Panc1 (cell line): ENCODE results near the gene CKAP2L.

Experiments
- CTCF ChIP-seq: fragments of 450-650 bp; IDR thresholded peaks from 2 replicates; pipeline ENCODE4 v1.5.1; 2017; ENCODE audit warnings: mild to moderate bottlenecking
- POLR2AphosphoS5 ChIP-seq: IDR thresholded peaks from 2 replicates; pipeline ENCODE4 v1.6.1; 2012; ENCODE audit warnings: mild to moderate bottlenecking, low read depth, low read length, moderate library complexity
- REST ChIP-seq, 2 experiments: IDR thresholded peaks; 2 replicates each; pipeline ENCODE4 v1.6.1; 2011 to 2012; ENCODE audit warnings: low read depth in 2 of 2, control low read depth in 1 of 2, low read length in 1 of 2, mild to moderate bottlenecking in 1 of 2, moderate library complexity in 1 of 2; ENCODE audit not compliant: insufficient read depth in 1 of 2
- SIN3A ChIP-seq: IDR thresholded peaks from 2 replicates; pipeline ENCODE4 v1.6.1; 2012; ENCODE audit warnings: low read depth, mild to moderate bottlenecking, low read length, moderate library complexity, borderline replicate concordance; ENCODE audit not compliant: insufficient read depth
- TCF7L2 ChIP-seq: IDR thresholded peaks from 2 replicates; pipeline ENCODE4 v1.6.1; 2011; ENCODE audit warnings: mild to moderate bottlenecking, low read depth, low read length, inconsistent platforms

- TF ChIP-seq POLR2AphosphoS5 (no peak), CTCF (no peak), TCF7L2 (no peak), SIN3A (no peak), REST (IDR thresholded peaks at IDR 0.05; ENCODE audit: insufficient read depth in 1 of 2, low read depth in 2 of 2, low read length in 1 of 2) (no peak)
Measured at GRCh38 chr2:112733456-112733855, 31.0 kb downstream of the CKAP2L start.
